HG03439 (cell line): ENCODE measurements around the gene SPOCK2.

ENCODE experiments used
- ATAC-seq: cut with Tn5 transposase; IDR thresholded peaks from one replicate; pipeline ENCODE4 v1.9.1; 2021; ENCODE audit warnings: mild to moderate bottlenecking, moderate library complexity; ENCODE audit not compliant: unreplicated experiment

Gene SPOCK2

GRCh38 chr10:72088889-72089575, 681 bp upstream of the SPOCK2 start:
- no peak for ATAC-seq

GRCh38 chr10:72087392-72087968, 871 bp downstream of the SPOCK2 start:
- ATAC-seq, result no peak

- ATAC-seq, result no peak
Observed at GRCh38 chr10:72086466-72087391, 1.6 kb downstream of the SPOCK2 start.

GRCh38 chr10:72085864-72086465, 2.4 kb downstream of the SPOCK2 start:
- no peak for ATAC-seq

- ATAC-seq, result no peak
Observed at GRCh38 chr10:72085166-72085565, 3.2 kb downstream of the SPOCK2 start.

- no peak for ATAC-seq
Observed at GRCh38 chr10:72083790-72084459, 4.4 kb downstream of the SPOCK2 start.

GRCh38 chr10:72082856-72083789, 5.2 kb downstream of the SPOCK2 start:
- ATAC-seq, result no peak

GRCh38 chr10:72081772-72082590, 6.4 kb downstream of the SPOCK2 start:
- no peak for ATAC-seq

GRCh38 chr10:72081210-72081609, 7.1 kb downstream of the SPOCK2 start:
- no peak for ATAC-seq

- ATAC-seq, result no peak
Observed at GRCh38 chr10:72080042-72080975, 8.0 kb downstream of the SPOCK2 start.

- ATAC-seq, result no peak
Observed at GRCh38 chr10:72079356-72079755, 9.0 kb downstream of the SPOCK2 start.

- no peak for ATAC-seq
Observed at GRCh38 chr10:72077275-72077990, 10.9 kb downstream of the SPOCK2 start.

GRCh38 chr10:72076756-72077155, 11.6 kb downstream of the SPOCK2 start:
- ATAC-seq, result no peak

- ATAC-seq, result no peak
Observed at GRCh38 chr10:72075376-72076115, 12.8 kb downstream of the SPOCK2 start.

GRCh38 chr10:72074574-72075375, 13.6 kb downstream of the SPOCK2 start:
- ATAC-seq, result no peak
